ENCODE data around the gene SSH2.

DNA sequence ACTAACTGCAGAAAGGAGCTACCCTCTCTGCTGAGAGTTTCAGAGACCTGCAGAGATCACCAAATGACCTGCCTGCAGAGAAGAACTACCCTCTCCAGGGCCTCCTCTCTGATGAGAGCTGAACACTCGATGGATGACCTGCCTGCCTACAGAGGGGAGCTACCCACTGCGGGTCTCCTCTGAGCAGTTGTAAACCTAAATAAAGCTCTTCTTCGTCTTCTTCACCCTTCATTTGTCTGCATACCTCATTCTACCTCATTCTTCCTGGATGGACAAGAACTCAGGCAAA is 24.2 kb downstream of the SSH2 start:
- TF ChIP-seq POLR2AphosphoS5 (IDR thresholded peaks at IDR 0.05; ENCODE audit: low read depth, low read length) (no peak), JUND (IDR thresholded peaks at IDR 0.05) (no peak), RAD21 (IDR thresholded peaks at IDR 0.05; ENCODE audit: low read length) (no peak)
- TF ChIP-seq, protein P1, sequence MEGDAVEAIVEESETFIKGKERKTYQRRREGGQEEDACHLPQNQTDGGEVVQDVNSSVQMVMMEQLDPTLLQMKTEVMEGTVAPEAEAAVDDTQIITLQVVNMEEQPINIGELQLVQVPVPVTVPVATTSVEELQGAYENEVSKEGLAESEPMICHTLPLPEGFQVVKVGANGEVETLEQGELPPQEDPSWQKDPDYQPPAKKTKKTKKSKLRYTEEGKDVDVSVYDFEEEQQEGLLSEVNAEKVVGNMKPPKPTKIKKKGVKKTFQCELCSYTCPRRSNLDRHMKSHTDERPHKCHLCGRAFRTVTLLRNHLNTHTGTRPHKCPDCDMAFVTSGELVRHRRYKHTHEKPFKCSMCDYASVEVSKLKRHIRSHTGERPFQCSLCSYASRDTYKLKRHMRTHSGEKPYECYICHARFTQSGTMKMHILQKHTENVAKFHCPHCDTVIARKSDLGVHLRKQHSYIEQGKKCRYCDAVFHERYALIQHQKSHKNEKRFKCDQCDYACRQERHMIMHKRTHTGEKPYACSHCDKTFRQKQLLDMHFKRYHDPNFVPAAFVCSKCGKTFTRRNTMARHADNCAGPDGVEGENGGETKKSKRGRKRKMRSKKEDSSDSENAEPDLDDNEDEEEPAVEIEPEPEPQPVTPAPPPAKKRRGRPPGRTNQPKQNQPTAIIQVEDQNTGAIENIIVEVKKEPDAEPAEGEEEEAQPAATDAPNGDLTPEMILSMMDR (IDR thresholded peaks at IDR 0.05) = no peak
- TF ChIP-seq, protein P2, sequence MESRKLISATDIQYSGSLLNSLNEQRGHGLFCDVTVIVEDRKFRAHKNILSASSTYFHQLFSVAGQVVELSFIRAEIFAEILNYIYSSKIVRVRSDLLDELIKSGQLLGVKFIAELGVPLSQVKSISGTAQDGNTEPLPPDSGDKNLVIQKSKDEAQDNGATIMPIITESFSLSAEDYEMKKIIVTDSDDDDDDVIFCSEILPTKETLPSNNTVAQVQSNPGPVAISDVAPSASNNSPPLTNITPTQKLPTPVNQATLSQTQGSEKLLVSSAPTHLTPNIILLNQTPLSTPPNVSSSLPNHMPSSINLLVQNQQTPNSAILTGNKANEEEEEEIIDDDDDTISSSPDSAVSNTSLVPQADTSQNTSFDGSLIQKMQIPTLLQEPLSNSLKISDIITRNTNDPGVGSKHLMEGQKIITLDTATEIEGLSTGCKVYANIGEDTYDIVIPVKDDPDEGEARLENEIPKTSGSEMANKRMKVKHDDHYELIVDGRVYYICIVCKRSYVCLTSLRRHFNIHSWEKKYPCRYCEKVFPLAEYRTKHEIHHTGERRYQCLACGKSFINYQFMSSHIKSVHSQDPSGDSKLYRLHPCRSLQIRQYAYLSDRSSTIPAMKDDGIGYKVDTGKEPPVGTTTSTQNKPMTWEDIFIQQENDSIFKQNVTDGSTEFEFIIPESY (IDR thresholded peaks at IDR 0.05; ENCODE audit: borderline replicate concordance, low read depth) = no peak

Data from SK-N-SH (cell line).